Fibroblast of peridontal ligament (primary cell): ENCODE results near the gene MYL6.
"Not testable (repeated sequence)": the region's sequence is repeated elsewhere in the genome, so short reads cannot be mapped to it uniquely, and the experiment has no call there.

ENCODE experiments used
- DNase-seq: peaks from one replicate; pipeline ENCODE4 v3.0.0-alpha.2; 2010; ENCODE audit errors: extremely low read depth

The MYL6 gene

GRCh38 chr12:56156464-56157200 is 1.5 kb upstream of the MYL6 start:
- DNase-seq: not testable (repeated sequence)

DNA sequence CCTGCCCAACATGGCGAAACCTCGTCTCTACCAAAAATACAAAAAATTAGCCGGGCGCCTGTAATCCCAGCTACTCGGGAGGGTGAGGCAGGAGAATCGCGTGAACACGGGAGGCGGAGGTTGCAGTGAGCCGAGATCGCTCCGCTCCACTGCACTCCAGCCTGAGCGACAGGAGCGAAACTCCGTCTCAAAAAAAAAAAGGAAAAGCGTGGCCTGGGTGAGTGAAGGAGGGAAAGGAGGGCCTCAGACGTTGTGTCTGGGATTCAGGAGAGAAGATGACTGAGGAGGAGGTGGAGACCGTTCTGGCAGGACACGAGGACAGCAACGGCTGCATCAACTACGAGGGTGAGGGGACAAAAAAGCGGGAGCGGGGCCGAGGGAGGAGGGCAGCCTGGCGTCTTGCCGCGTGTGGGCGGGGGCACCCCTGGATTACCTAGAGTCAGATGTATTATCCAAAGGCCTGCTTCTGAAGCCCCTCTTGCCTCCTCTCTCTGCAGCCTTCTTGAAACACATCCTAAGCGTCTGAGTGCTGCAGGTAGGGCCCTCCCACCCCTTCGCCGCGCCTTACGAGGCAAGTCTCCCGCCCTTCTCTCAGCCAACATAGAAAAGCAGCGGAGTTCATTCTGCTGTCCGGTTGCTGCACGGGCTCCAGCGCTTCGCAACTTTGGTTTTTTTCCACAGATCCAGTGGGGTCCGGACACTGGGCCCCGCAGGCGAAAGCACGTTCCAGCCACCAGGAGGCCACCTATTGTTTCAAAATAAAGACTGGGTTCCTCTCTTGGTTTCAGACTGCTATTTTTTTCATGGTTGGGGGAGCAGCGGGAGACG is 744 bp upstream of the MYL6 start:
- DNase-seq: peak; percentile 84

DNA sequence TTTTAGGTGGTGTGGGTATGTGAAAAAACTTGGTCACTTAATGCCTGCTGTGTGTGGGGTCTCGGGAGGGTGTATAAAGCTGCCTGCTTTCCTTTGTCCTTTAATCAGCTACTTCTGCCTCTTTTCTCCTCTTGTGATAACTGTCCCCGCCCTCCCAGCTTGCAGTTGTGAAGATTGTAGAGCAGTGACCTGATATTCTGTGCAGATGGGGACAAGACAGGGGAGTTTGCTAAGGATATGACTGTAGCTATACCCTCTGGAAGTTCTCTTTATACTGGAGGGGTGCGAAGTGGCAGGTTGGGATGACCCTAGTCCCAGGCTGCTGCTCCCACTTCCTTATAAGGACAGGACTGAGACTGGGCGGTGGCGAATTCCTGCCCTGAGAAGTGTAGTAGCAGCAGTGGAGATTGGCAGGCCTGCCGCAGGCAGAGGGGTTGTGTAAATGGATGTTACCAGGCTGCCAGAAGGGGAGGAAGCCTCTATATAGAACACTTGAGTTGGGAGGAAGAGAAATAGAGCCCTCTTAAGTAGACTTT is 835 bp downstream of the MYL6 start:
- DNase-seq: peak; percentile 84

DNA sequence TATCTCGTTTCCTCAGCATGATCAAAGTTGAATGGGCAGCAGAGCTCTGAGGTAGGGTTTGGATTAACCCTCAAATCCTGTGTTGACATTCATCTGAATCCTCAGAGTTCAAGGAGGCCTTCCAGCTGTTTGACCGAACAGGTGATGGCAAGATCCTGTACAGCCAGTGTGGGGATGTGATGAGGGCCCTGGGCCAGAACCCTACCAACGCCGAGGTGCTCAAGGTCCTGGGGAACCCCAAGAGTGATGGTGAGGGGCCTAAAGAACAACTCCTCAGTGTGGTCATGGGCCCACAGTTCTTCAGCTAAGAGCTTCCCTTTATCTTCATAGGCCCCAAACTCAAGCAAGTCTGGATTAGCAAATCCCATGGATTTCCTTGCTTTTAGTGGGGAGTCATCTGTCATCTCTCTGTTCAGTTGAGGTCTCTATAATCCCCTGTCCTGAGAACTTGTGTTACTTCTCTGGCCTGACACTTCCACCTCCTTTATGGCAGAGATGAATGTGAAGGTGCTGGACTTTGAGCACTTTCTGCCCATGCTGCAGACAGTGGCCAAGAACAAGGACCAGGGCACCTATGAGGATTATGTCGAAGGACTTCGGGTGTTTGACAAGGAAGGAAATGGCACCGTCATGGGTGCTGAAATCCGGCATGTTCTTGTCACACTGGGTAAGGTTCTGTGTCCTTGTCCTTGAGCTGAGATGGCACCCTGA is 1.5 kb downstream of the MYL6 start:
- no peak for DNase-seq

DNA sequence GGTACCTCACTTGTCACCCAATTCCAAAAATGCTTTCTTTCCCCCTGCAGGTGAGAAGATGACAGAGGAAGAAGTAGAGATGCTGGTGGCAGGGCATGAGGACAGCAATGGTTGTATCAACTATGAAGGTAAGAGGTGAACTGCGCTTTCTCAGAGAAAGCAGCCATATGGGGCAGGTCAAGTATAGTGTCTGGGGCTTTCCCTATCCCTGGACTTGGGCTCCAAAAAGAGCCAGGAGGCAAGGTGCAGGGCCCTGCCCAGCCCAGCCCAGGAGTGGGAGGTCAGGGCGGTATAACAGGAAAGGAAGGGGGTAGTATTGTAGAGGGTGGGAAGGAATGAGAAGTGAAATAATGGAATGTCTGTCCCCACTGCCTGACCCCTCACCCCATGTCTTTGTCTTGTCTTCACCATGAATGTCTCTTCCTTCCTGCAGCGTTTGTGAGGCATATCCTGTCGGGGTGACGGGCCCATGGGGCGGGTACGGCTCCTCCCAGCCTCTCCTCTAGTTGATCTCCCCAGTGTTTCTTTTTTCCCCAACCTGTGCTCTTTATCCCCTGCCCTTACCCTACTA is 2.1 kb downstream of the MYL6 start:
- DNase-seq: no peak

- no peak for DNase-seq
These were observed 2.9 kb downstream of the MYL6 start for GRCh38 chr12:56160894-56161689.

- no peak for DNase-seq
These were observed 3.7 kb downstream of the MYL6 start for GRCh38 chr12:56161690-56162351.

- DNase-seq: peak; percentile 27
These were observed 4.5 kb downstream of the MYL6 start for GRCh38 chr12:56162468-56163290.

- DNase-seq: no peak
These were observed 5.6 kb downstream of the MYL6 start for GRCh38 chr12:56163533-56164344.

DNA sequence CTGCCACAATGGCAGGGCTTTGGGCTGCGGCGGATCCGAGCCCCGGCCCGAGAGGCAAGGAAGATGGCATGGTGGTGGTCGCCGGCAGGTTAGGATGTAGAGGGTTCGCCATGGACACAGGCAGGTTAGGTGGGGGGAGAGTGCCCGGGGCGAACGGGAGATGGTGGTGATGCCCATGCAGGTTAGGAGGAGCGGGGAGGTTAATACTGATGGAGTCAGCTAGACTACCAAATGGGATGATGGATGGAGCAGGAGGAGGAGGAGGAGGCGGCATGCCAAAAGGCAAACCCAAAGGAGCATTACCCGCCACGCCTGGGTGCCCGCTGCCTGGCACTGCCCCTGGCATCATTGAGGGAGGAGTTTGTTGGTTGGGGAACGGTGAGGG is 6.2 kb downstream of the MYL6 start:
- no peak for DNase-seq

GRCh38 chr12:56165369-56165768 is 7.2 kb downstream of the MYL6 start:
- DNase-seq: no peak

DNA sequence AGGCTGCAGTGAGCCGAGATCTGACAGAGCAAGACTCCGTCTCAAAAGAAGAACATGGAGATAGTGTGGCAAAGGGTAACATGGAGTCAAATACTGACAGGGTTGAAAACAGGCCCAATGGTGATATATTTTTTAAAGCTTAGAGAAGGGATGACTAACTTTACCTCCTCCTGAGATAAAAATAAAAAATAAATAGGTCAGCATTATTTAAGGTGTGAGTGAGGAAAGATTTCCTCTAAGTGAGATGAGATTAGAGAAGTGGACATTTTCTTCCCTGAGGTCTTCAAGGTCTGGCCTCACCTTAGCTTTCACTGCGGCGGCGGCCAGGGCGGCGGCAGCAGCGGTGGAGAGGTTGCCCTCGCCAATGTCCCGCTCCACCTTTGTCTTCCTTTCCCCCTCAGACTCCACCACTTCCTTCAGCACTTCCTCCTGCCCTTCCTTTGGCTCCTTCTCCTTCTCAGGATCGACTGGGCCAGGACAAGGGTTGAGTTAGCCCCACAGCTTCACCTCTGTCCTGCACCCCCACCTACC is 11.1 kb downstream of the MYL6 start:
- no peak for DNase-seq

DNA sequence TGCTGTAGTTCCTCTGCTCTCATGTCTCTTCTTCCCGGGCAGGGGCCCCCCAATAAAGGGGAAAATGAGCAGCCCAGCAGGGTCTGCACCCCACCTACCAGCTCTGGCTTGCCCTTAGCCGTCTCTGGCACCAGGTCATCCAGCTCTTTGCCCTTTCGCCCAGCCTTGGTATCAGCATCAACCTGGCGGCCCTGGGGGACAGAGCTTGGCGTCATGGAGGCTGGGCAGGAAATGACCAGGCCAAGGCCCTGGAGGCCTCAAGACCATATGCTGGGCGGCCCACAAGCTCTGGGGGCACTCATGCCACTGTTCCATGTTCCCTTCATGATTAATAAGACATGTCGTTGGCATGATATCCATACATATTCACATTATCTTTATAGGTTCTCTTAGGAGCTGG is 14.7 kb downstream of the MYL6 start:
- DNase-seq: no peak

DNA sequence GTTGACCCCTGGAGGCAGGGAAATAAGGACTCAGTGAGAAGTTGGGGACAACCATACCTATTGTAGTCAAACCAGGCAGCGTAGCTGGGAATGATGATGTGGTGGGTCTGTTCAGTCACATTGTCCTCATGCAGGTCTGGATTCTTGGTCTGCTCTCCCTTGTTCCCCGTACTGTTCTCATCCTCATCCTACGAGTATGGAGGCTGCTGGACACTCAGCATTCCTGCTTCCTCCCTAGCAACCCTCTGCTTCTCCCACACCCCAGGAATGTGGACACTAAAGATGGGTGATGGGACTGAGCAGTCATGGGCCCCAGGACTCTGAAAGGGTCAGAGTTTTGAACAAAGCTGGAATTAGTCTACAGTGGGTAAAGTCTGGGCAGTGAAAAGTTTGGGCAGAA is 20.2 kb downstream of the MYL6 start:
- no peak for DNase-seq

DNA sequence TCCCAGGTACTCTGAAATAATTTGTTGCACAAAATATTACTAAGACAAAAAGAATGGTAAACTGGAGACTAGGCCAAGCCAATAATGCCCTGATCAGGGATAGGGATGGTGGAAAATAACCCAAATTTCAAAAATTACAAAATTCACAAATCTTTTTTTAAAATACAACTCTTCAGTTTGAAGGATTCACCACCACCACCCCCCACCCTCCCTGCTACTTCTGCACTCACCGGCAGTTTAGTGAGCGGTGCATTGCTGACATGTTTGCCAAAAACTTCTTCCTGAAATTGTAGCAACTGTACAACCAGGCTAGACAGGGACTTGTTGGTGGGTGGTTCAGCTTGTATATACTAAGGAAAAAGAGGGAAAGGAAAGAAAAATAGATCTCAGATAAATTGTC is 28.8 kb downstream of the MYL6 start:
- DNase-seq: no peak

DNA sequence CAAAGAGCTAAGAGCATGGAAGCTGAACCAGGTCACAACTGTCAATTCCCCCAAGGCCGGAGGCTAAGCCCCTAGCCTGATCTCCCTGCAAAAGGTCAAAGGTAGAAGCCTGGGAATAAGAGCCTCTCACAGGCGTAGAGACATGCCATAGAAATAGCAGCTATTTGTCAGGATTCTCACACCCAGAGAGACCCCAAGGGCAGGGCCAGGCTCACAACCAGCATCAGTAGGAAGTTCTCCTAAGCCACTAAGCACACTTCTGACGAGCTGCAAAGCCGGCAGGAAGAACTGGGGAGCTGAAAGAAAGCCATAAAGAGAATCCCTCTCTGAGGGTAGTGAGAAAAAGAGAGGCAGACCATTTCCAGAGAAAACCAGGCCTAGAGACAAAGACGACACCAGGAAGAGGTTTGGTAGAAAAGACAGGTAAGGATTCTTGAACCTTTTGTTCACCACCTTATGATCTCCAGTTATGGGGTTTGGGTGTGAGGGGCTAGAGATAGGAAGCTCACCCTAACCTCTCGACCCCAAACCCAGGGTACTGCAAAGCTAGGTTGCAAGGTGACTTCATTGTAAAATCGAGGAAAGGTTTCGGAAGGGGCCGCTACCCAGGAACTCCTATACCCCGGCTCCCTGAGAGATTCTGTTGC is 30.1 kb downstream of the MYL6 start:
- no peak for DNase-seq

- no peak for DNase-seq
These were observed 30.6 kb downstream of the MYL6 start for GRCh38 chr12:56188778-56189098.
